GM12878 (cell line): ENCODE results near the gene PNMA8C. TPM values are rescaled to one million over a fixed set of nuclear protein-coding genes. Genes with fewer than 3 reads are reported as not detected.

Experiments
- ATAC-seq: fragments of 200-7000 bp; cut with Tn5 transposase; 3 replicates; pipeline ENCODE4 v1.9.1; 2020; ENCODE audit warnings: mild to moderate bottlenecking, moderate library complexity
- BruUV-seq: library from RNA; stranded (reverse); fragments of 400-500 nt; replicated peaks from 2 replicates; lab custom pipeline; 2021; lab: Mats Ljungman, UMichigan
- CTCF ChIA-PET: fragments of 300-600 bp; sonication (Branson Sonifier 250); formaldehyde crosslinking; extraction: SDS; loops from one replicate; lab custom pipeline; 2021; ENCODE audit warnings: inconsistent platforms; lab: Yijun Ruan, JAX
- POLR2A ChIA-PET: fragments of 350-600 bp; formaldehyde crosslinking; extraction: SDS; loops from one replicate; lab custom pipeline; 2021; ENCODE audit warnings: inconsistent platforms; lab: Charles Lee
- RAD21 ChIA-PET: fragments of 300-600 bp; sonication (Branson Sonifier 250); formaldehyde crosslinking; loops from one replicate; lab custom pipeline; 2023; ENCODE audit warnings: antibody characterized with exemption; ENCODE audit not compliant: unreplicated experiment; lab: Charles Lee
- SMC1A ChIA-PET: fragments of 300-600 bp; sonication (Branson Sonifier 250); formaldehyde crosslinking; loops from one replicate; lab custom pipeline; 2023; ENCODE audit not compliant: unreplicated experiment, uncharacterized antibody; lab: Charles Lee
- DNase-seq: peaks from one replicate; pipeline ENCODE4 v3.0.0-alpha.2; 2011; ENCODE audit warnings: low read depth, low spot score
- FAIRE-seq: peaks from 3 replicates; lab custom pipeline; 2011; peaks lifted over from hg19 to GRCh38; lab: Jason Lieb, UNC
- H2AFZ ChIP-seq: 2 replicates; pipeline ENCODE4 v1.6.0; 2011; ENCODE audit warnings: low read depth, low read length, control low read depth; ENCODE audit not compliant: control insufficient read depth
- H3K27ac ChIP-seq: 2 replicates; pipeline ENCODE4 v1.5.1; 2011; ENCODE audit warnings: control low read depth; ENCODE audit not compliant: control insufficient read depth, insufficient read depth
- H3K27me3 ChIP-seq, 2 experiments: replicated peaks in 1 of 2; 2 replicates each; pipeline versions ENCODE4 v1.6.0 to v1.6.1; 2011; ENCODE audit warnings: low read length in 1 of 2; ENCODE audit not compliant: control insufficient read depth in 2 of 2, insufficient read depth in 2 of 2
- H3K36me3 ChIP-seq, 2 experiments: 2 replicates each; pipeline ENCODE4 v1.5.1; 2011; ENCODE audit warnings: low read length in 1 of 2; ENCODE audit not compliant: control insufficient read depth in 2 of 2, insufficient read depth in 2 of 2
- H3K4me1 ChIP-seq: 2 replicates; pipeline ENCODE4 v1.6.1; 2011; ENCODE audit warnings: mild to moderate bottlenecking, low read length, moderate library complexity, mixed read lengths; ENCODE audit not compliant: control insufficient read depth, insufficient read depth
- H3K4me2 ChIP-seq: 2 replicates; pipeline ENCODE4 v1.6.0; 2011; ENCODE audit warnings: control low read depth; ENCODE audit not compliant: control insufficient read depth, insufficient read depth
- H3K4me3 ChIP-seq: fragments of 200-600 bp; sonication (generic); 2 replicates; pipeline ENCODE4 v1.5.1; 2016
- H3K79me2 ChIP-seq: 2 replicates; pipeline ENCODE4 v1.6.0; 2011; ENCODE audit warnings: low read length; ENCODE audit not compliant: control insufficient read depth, insufficient read depth
- H3K9ac ChIP-seq: 2 replicates; pipeline ENCODE4 v1.8.0; 2011; ENCODE audit warnings: low read length, control low read depth, mixed read lengths; ENCODE audit not compliant: control insufficient read depth, insufficient read depth
- H3K9me3 ChIP-seq: replicated peaks from 3 replicates; pipeline ENCODE4 v1.5.1; 2011; ENCODE audit warnings: mild to moderate bottlenecking, low read length; ENCODE audit not compliant: control insufficient read depth, insufficient read depth
- H4K20me1 ChIP-seq: 2 replicates; pipeline ENCODE4 v1.6.0; 2011; ENCODE audit not compliant: control insufficient read depth, insufficient read depth
- CHD4 ChIP-seq: fragments of 200-600 bp; sonication (generic); IDR thresholded peaks from 2 replicates; pipeline ENCODE4 v1.6.1; 2016; ENCODE audit warnings: mild to moderate bottlenecking
- DPF2 ChIP-seq: fragments of 450-650 bp; IDR thresholded peaks from 2 replicates; pipeline ENCODE4 v1.6.1; 2017; ENCODE audit warnings: mild to moderate bottlenecking
- E2F4 ChIP-seq: IDR thresholded peaks from 2 replicates; pipeline ENCODE4 v1.6.1; 2012; ENCODE audit warnings: low read depth, low read length, improper control_type of control experiment
- EED ChIP-seq: sonication (generic); IDR thresholded peaks from 2 replicates; pipeline ENCODE4 v1.6.1; 2016; ENCODE audit warnings: antibody characterized with exemption, low read depth
- IKZF1 ChIP-seq: fragments of 450-650 bp; conservative IDR thresholded peaks from 2 replicates; pipeline ENCODE4 v1.6.1; 2017; ENCODE audit warnings: antibody characterized with exemption, mild to moderate bottlenecking
- IRF5 ChIP-seq: fragments of 450-650 bp; IDR thresholded peaks from 2 replicates; pipeline ENCODE4 v1.6.1; 2017; ENCODE audit warnings: borderline replicate concordance
- KAT2A ChIP-seq: conservative IDR thresholded peaks from 2 replicates; pipeline ENCODE4 v1.6.1; 2011; ENCODE audit warnings: low read depth, low read length; ENCODE audit not compliant: control insufficient read depth
- MAX ChIP-seq: IDR thresholded peaks from 2 replicates; pipeline ENCODE4 v1.6.1; 2012; ENCODE audit warnings: low read depth, low read length, improper control_type of control experiment
- MTA2 ChIP-seq: fragments of 450-650 bp; IDR thresholded peaks from 2 replicates; pipeline ENCODE4 v1.6.1; 2016; ENCODE audit warnings: low read depth, mild to moderate bottlenecking, moderate library complexity
- NFXL1 ChIP-seq: fragments of 450-650 bp; IDR thresholded peaks from 2 replicates; pipeline ENCODE4 v1.6.1; 2017; ENCODE audit warnings: antibody characterized with exemption, mild to moderate bottlenecking, borderline replicate concordance
- NR2C1 ChIP-seq: fragments of 450-650 bp; IDR thresholded peaks from 2 replicates; pipeline ENCODE4 v1.6.1; 2017; ENCODE audit warnings: antibody characterized with exemption, mild to moderate bottlenecking, moderate library complexity
- PAX5 ChIP-seq: IDR thresholded peaks from 2 replicates; pipeline ENCODE4 v1.6.1; 2011; ENCODE audit warnings: low read depth, low read length, borderline replicate concordance
- PRDM15 ChIP-seq: fragments of 450-650 bp; formaldehyde crosslinking; IDR thresholded peaks from 2 replicates; pipeline ENCODE4 v1.4.0; 2020; ENCODE audit warnings: mild to moderate bottlenecking, moderate library complexity
- SIN3A ChIP-seq: IDR thresholded peaks from 2 replicates; pipeline ENCODE4 v1.6.1; 2012; ENCODE audit warnings: low read depth, low read length, improper control_type of control experiment
- SKIL ChIP-seq: fragments of 450-650 bp; IDR thresholded peaks from 2 replicates; pipeline ENCODE4 v1.6.1; 2017; ENCODE audit warnings: mild to moderate bottlenecking, low read depth, inconsistent platforms; ENCODE audit not compliant: poor library complexity, severe bottlenecking
- SUPT20H ChIP-seq: IDR thresholded peaks from 2 replicates; pipeline ENCODE4 v1.6.1; 2011; ENCODE audit warnings: low read depth, mild to moderate bottlenecking, low read length, moderate library complexity, borderline replicate concordance; ENCODE audit not compliant: control insufficient read depth
- WGBS: methylation state at CpG from one replicate; pipeline ENCODE4 v1.1.6; 2016; ENCODE audit warnings: low lambda C conversion rate; ENCODE audit not compliant: insufficient replicate concordance, insufficient coverage; ENCODE audit errors: missing lambda C conversion rate; 5-methylcytosine and 5-hydroxymethylcytosine counted together
- in situ Hi-C: fragments of 300-500 bp; cut with MboI; formaldehyde crosslinking; loops from 9 replicates; pipeline ENCODE4 v1.14.3; 2018; ENCODE audit warnings: mixed read lengths
- intact Hi-C: fragments of 100-400 bp; cut with micrococcal nuclease; formaldehyde crosslinking; loops from one replicate; pipeline ENCODE4 v1.14.2; 2022; ENCODE audit not compliant: unreplicated experiment
- polyA plus RNA-seq, 11 experiments: library from polyadenylated mRNA; depleted of rRNA in 4 of 11; unstranded in 6 of 11; stranded (reverse) in 5 of 11; fragments of >200 nt; fragmentation: Nextera tagmentation in 4 of 11; fragmentation: Illumina TruSeq in 1 of 11; extraction: Ambion mirVana in 4 of 11; extraction: Trizol in 1 of 11; gene quantifications; 1 replicate in 1 of 11; 2 replicates in 10 of 11; pipeline versions ENCODE4 v1.2.1 to v1.2.3, GENCODE V29; 2011 to 2016; ENCODE audit warnings: inconsistent platforms in 2 of 11, missing spikeins in 2 of 11, low read depth in 1 of 11
- total RNA-seq, 4 experiments: library from RNA; depleted of rRNA in 3 of 4; stranded (reverse); fragments of >200 nt in 3 of 4; fragmentation: Illumina TruSeq in 1 of 4; extraction: Trizol in 1 of 4; gene quantifications; 2 replicates each; pipeline versions ENCODE4 v1.2.1 to v1.2.3, GENCODE V29; 2013 to 2021

The PNMA8C gene
- total and polyA plus RNA-seq, 10 of the 15 experiments (the other 5 are each of a cell fraction or from before 2014, with no cell fraction given) = not detected

GRCh38 chr19:46420056-46420455, 8.7 kb downstream of the PNMA8C start:
- in situ Hi-C loops (no loop called here), intact Hi-C loops (no loop called here)
- Histone ChIP-seq H3K4me1 (no peaks in the 10 kb centered on the region), H3K4me3 (no peak overlapping the region), H2AFZ (no peak overlapping the region), H3K79me2 (no peaks in the 10 kb centered on the region), H4K20me1 (no peaks in the 10 kb centered on the region), H3K9ac (no peak overlapping the region), H3K36me3 (no peaks in the 10 kb centered on the region), H3K9me3 (no peaks in the 10 kb centered on the region), H3K4me2 (no peak overlapping the region), H3K27me3 (peaks cover 0 to 2% of the 10 kb centered on the region in 2 experiments; a peak in 1 of 4 replicates), H3K27ac (no peak overlapping the region)
- WGBS = 60% methylated on average over 7 of the region's 7 CpGs
- ChIA-PET RAD21 (no interaction called here), SMC1A (no interaction called here), CTCF (no interaction called here), POLR2A (no interaction called here)
- no TSS peak for BruUV-seq
- DNase-seq (no peak), FAIRE-seq (no peak), ATAC-seq (no peak)
- TF ChIP-seq SKIL (no peak), MAX (no peak), NFXL1 (no peak), IRF5 (no peak), E2F4 (no peak), NR2C1 (no peak), DPF2 (no peak), MTA2 (no peak), CHD4 (no peak), PAX5 (no peak), PRDM15 (CRISPR knock-in tag) (no peak), IKZF1 (no peak), SIN3A (no peak), KAT2A (no peak), SUPT20H (no peak), EED (no peak)
